Colonic mucosa (tissue), 4 donors: ENCODE measurements around the gene GAS2L1. TPM values are rescaled to one million over a fixed set of nuclear protein-coding genes. Genes with fewer than 3 reads are reported as not detected.

Source experiments
- DNase-seq: peaks from one replicate; pipeline ENCODE4 v3.0.0-alpha.2; 2020
- H3K27ac ChIP-seq: fragments of 200-600 bp; one replicate; pipeline ENCODE4 v1.8.0; 2021
- H3K27me3 ChIP-seq: fragments of 200-600 bp; one replicate; pipeline ENCODE4 v1.8.0; 2021
- H3K36me3 ChIP-seq: fragments of 200-600 bp; one replicate; pipeline ENCODE4 v1.8.0; 2021
- H3K4me1 ChIP-seq: fragments of 200-600 bp; one replicate; pipeline ENCODE4 v1.8.0; 2021; ENCODE audit warnings: mild to moderate bottlenecking
- H3K4me3 ChIP-seq: fragments of 200-600 bp; one replicate; pipeline ENCODE4 v1.8.0; 2021
- H3K9ac ChIP-seq, 2 donors: one replicate each; pipeline ENCODE4 v1.7.0; 2013; ENCODE audit warnings: control low read depth in 2 of 2, low read depth in 2 of 2, low read length in 2 of 2
- H3K9me3 ChIP-seq: fragments of 200-600 bp; one replicate; pipeline ENCODE4 v1.8.0; 2021
- CTCF ChIP-seq: fragments of 200-600 bp; IDR thresholded peaks from one replicate; pipeline ENCODE4 v1.8.0; 2022; ENCODE audit warnings: antibody characterized with exemption, mild to moderate bottlenecking
- intact Hi-C: fragments of 100-400 bp; cut with DNase I; formaldehyde crosslinking; loops from one replicate; pipeline ENCODE4 v1.14.1; 2022
- total RNA-seq, 2 donors: library from RNA; stranded (reverse); fragmentation: NEBNext Ultra II Directional in 1 of 2; extraction: Animal tissue kit (Norgen Biotek cat#: 25700) in 1 of 2; gene quantifications; one replicate each; pipeline ENCODE4 v1.2.1, GENCODE V29; 2021
- donor health status: healthy.
- donor health status: DM: no; HTN: no; CAD: no.
- donor health status: DM: no; HTN: no; CAD: no.

GAS2L1 gene
- total RNA-seq, 2 donors from 2014 or later = 16.6 to 41.1 TPM

GRCh38 chr22:29334696-29335344, 28.4 kb downstream of the GAS2L1 start:
- intact Hi-C loops = no loop called here

GRCh38 chr22:29335656-29336055, 29.2 kb downstream of the GAS2L1 start:
- H3K36me3 ChIP-seq = peaks cover 17% of the 10 kb centered on the region

More at GRCh38 chr22:29334696-29335344, 28.4 kb downstream of the GAS2L1 start:
- H3K36me3 ChIP-seq = peaks cover 15% of the 10 kb centered on the region
- DNase-seq = no peak
- no peaks in the 10 kb centered on the region for H3K27me3 ChIP-seq
- no peak for TF ChIP-seq CTCF
- no peak overlapping the region for H3K27ac ChIP-seq
- H3K4me1 ChIP-seq = no peaks in the 10 kb centered on the region
- no peak overlapping the region for H3K4me3 ChIP-seq
- no peaks in the 10 kb centered on the region for H3K9me3 ChIP-seq
- H3K9ac ChIP-seq = no peak overlapping the region

GRCh38 chr22:29336751-29337490, 30.5 kb downstream of the GAS2L1 start:
- DNase-seq = no peak
- Histone ChIP-seq H3K9ac (no peak overlapping the region), H3K9me3 (no peaks in the 10 kb centered on the region), H3K27ac (no peak overlapping the region), H3K27me3 (no peaks in the 10 kb centered on the region), H3K4me3 (no peak overlapping the region), H3K36me3 (peaks cover 21% of the 10 kb centered on the region), H3K4me1 (no peaks in the 10 kb centered on the region)
- TF ChIP-seq CTCF = no peak
- intact Hi-C loops = no loop called here

More at GRCh38 chr22:29335656-29336055, 29.2 kb downstream of the GAS2L1 start:
- Histone ChIP-seq H3K9ac (no peak overlapping the region), H3K27ac (no peak overlapping the region), H3K9me3 (no peaks in the 10 kb centered on the region), H3K4me3 (no peak overlapping the region), H3K27me3 (no peaks in the 10 kb centered on the region), H3K4me1 (no peaks in the 10 kb centered on the region)
- no peak for DNase-seq
- no peak for TF ChIP-seq CTCF
- intact Hi-C loops = no loop called here

GRCh38 chr22:29337631-29338284, 31.3 kb downstream of the GAS2L1 start:
- Histone ChIP-seq H3K9me3 (no peaks in the 10 kb centered on the region), H3K36me3 (peaks cover 21% of the 10 kb centered on the region), H3K27ac (no peak overlapping the region), H3K4me1 (no peaks in the 10 kb centered on the region), H3K27me3 (no peaks in the 10 kb centered on the region), H3K9ac (no peak overlapping the region), H3K4me3 (no peak overlapping the region)
- intact Hi-C loops = no loop called here
- TF ChIP-seq CTCF = no peak
- no peak for DNase-seq

- Histone ChIP-seq H3K36me3 (peaks cover 23% of the 10 kb centered on the region), H3K9ac (no peak overlapping the region), H3K27ac (no peak overlapping the region), H3K27me3 (no peaks in the 10 kb centered on the region), H3K4me1 (no peaks in the 10 kb centered on the region), H3K9me3 (no peaks in the 10 kb centered on the region), H3K4me3 (no peak overlapping the region)
- intact Hi-C loops = no loop called here
- no peak for DNase-seq
- no peak for TF ChIP-seq CTCF
Observed at GRCh38 chr22:29338398-29338797, 31.9 kb downstream of the GAS2L1 start.
